ENCODE data around the gene OLIG3. TPM values are rescaled to one million over a fixed set of nuclear protein-coding genes. Genes with fewer than 3 reads are reported as not detected.

Gene OLIG3
- total RNA-seq, 1 experiment from 2014 or later = not detected

DNA sequence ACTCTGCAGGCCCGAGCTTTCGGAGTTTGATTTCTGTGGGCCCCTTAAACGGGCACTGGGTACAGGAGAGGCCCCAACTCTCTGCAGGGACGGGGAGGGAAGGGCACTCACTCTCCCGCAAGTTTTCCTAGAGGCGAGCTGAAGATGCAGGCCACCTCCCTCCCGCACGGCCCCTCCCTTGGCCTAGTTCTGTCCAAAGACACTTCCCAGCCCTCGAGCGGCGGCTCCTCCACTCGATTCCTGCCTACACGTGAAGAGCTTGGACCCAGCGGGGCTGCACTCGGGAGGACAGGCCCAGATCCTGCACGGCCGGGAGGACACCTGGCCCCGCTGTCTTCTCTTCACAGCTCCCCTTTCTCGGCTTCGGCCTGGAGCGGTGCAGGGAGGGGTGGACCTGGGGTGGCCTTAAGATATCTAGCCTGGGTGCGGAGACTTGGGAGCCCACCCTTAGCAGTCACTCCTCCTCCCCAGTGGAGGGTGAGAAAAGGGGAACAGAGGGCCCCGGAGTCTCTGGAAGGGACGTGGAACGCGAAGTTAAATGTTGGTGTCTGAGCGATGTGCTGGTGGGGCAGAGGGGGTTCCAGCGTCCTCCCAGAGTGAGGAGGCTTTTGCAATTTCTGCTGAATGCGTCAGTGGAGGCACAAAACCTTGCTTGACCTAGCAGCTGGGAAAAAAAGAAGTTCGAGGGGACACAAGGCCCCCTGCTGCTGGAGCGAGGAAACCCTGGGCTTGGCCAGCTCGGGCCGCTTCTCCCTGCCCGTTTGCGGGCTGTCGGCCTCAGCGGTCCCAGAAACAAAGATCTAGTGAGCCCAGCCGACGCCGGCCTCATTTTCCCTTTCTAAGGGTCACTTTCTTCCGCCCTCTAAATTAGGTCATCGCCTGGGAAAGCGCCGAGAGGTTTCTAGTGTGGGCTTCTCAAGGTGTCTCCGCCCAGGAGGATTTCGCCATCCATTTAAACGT is 4.9 kb downstream of the OLIG3 start:
- intact Hi-C loops (cut with micrococcal nuclease; ENCODE audit: unreplicated experiment) = no loop called here
- DNase-seq (ENCODE audit: low spot score) = no peak
- H3K4me1 ChIP-seq (ENCODE audit: insufficient read depth, low read length, poor library complexity, severe bottlenecking) = no peaks in the 10 kb centered on the region
- H3K9me3 ChIP-seq (ENCODE audit: low read depth, low read length, poor library complexity, severe bottlenecking) = no peaks in the 10 kb centered on the region
- POLR2A ChIA-PET (ENCODE audit: low non-redundant PET) = no interaction called here
- TF ChIP-seq EZH2 (IDR thresholded peaks at IDR 0.05; ENCODE audit: borderline replicate concordance, low read depth, low read length, poor library complexity, severe bottlenecking) = peak; percentile 14
- TF ChIP-seq, protein P1, sequence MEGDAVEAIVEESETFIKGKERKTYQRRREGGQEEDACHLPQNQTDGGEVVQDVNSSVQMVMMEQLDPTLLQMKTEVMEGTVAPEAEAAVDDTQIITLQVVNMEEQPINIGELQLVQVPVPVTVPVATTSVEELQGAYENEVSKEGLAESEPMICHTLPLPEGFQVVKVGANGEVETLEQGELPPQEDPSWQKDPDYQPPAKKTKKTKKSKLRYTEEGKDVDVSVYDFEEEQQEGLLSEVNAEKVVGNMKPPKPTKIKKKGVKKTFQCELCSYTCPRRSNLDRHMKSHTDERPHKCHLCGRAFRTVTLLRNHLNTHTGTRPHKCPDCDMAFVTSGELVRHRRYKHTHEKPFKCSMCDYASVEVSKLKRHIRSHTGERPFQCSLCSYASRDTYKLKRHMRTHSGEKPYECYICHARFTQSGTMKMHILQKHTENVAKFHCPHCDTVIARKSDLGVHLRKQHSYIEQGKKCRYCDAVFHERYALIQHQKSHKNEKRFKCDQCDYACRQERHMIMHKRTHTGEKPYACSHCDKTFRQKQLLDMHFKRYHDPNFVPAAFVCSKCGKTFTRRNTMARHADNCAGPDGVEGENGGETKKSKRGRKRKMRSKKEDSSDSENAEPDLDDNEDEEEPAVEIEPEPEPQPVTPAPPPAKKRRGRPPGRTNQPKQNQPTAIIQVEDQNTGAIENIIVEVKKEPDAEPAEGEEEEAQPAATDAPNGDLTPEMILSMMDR (conservative IDR thresholded peaks at IDR 0.05; ENCODE audit: low read depth, low read length) = no peak
- no peaks in the 10 kb centered on the region for H3K36me3 ChIP-seq (ENCODE audit: insufficient read depth, low read length, poor library complexity, severe bottlenecking)
- H3K27me3 ChIP-seq (replicated peaks; ENCODE audit: insufficient read depth, low read depth, low read length, poor library complexity) = peaks cover 100% of the 10 kb centered on the region
- CTCF ChIA-PET = no interaction called here
- no peak overlapping the region for H3K27ac ChIP-seq (ENCODE audit: low read depth, low read length, poor library complexity, severe bottlenecking)
- BruUV-seq (replicated peaks) = no TSS peak
- H3K4me3 ChIP-seq (ENCODE audit: low read depth, low read length, poor library complexity, severe bottlenecking) = no peak overlapping the region

- Histone ChIP-seq H3K9me3 (ENCODE audit: low read depth, low read length, poor library complexity, severe bottlenecking) (no peaks in the 10 kb centered on the region), H3K36me3 (ENCODE audit: insufficient read depth, low read length, poor library complexity, severe bottlenecking) (no peaks in the 10 kb centered on the region), H3K27ac (ENCODE audit: low read depth, low read length, poor library complexity, severe bottlenecking) (no peak overlapping the region), H3K4me1 (ENCODE audit: insufficient read depth, low read length, poor library complexity, severe bottlenecking) (no peaks in the 10 kb centered on the region), H3K27me3 (replicated peaks; ENCODE audit: insufficient read depth, low read depth, low read length, poor library complexity) (peaks cover 99% of the 10 kb centered on the region), H3K4me3 (ENCODE audit: low read depth, low read length, poor library complexity, severe bottlenecking) (no peak overlapping the region)
- intact Hi-C loops (cut with micrococcal nuclease; ENCODE audit: unreplicated experiment) = no loop called here
- BruUV-seq (replicated peaks) = no TSS peak
- DNase-seq (ENCODE audit: low spot score) = no peak
- peak; percentile 51 for TF ChIP-seq EZH2 (IDR thresholded peaks at IDR 0.05; ENCODE audit: borderline replicate concordance, low read depth, low read length, poor library complexity, severe bottlenecking)
- TF ChIP-seq, protein P1 (conservative IDR thresholded peaks at IDR 0.05; ENCODE audit: low read depth, low read length) = no peak
- ChIA-PET POLR2A (ENCODE audit: low non-redundant PET) (no interaction called here), CTCF (no interaction called here)
Observed at GRCh38 chr6:137488150-137489045, 5.8 kb downstream of the OLIG3 start.

GRCh38 chr6:137487869-137488149 is 6.4 kb downstream of the OLIG3 start:
- ChIA-PET CTCF (no interaction called here), POLR2A (ENCODE audit: low non-redundant PET) (no interaction called here)
- Histone ChIP-seq H3K27ac (ENCODE audit: low read depth, low read length, poor library complexity, severe bottlenecking) (no peak overlapping the region), H3K4me1 (ENCODE audit: insufficient read depth, low read length, poor library complexity, severe bottlenecking) (no peaks in the 10 kb centered on the region), H3K27me3 (replicated peaks; ENCODE audit: insufficient read depth, low read depth, low read length, poor library complexity) (peaks cover 97% of the 10 kb centered on the region), H3K4me3 (ENCODE audit: low read depth, low read length, poor library complexity, severe bottlenecking) (no peak overlapping the region), H3K9me3 (ENCODE audit: low read depth, low read length, poor library complexity, severe bottlenecking) (no peaks in the 10 kb centered on the region), H3K36me3 (ENCODE audit: insufficient read depth, low read length, poor library complexity, severe bottlenecking) (no peaks in the 10 kb centered on the region)
- peak; percentile 51 for TF ChIP-seq EZH2 (IDR thresholded peaks at IDR 0.05; ENCODE audit: borderline replicate concordance, low read depth, low read length, poor library complexity, severe bottlenecking)
- TF ChIP-seq, protein P1 (conservative IDR thresholded peaks at IDR 0.05; ENCODE audit: low read depth, low read length) = no peak
- intact Hi-C loops (cut with micrococcal nuclease; ENCODE audit: unreplicated experiment) = no loop called here
- no TSS peak for BruUV-seq (replicated peaks)
- DNase-seq (ENCODE audit: low spot score) = no peak
